Trophoblast cell (in vitro differentiated cells and primary cell): ENCODE results near the gene UNC45B.
A peak's percentile ranks its signal among the peaks of the same experiment; 100 is the strongest.
"Not testable (repeated sequence)": the region's sequence is repeated elsewhere in the genome, so short reads cannot be mapped to it uniquely, and the experiment has no call there.

ENCODE experiments used
- DNase-seq, 2 donors: peaks; one replicate each; pipeline ENCODE4 v3.0.0-alpha.2; 2016
- H2AFZ ChIP-seq: 2 replicates; pipeline ENCODE4 v1.6.1; 2013; ENCODE audit warnings: low read length, moderate library complexity, mild to moderate bottlenecking; ENCODE audit not compliant: insufficient read depth, poor library complexity
- H2AK5ac ChIP-seq: 2 replicates; pipeline ENCODE4 v1.6.1; 2013; ENCODE audit warnings: mild to moderate bottlenecking, low read length
- H2BK120ac ChIP-seq: 2 replicates; pipeline ENCODE4 v1.6.1; 2013; ENCODE audit warnings: low read length, mild to moderate bottlenecking, moderate library complexity; ENCODE audit not compliant: insufficient read depth, poor library complexity
- H2BK12ac ChIP-seq: 2 replicates; pipeline ENCODE4 v1.6.1; 2013; ENCODE audit warnings: mild to moderate bottlenecking, low read length, moderate library complexity
- H2BK5ac ChIP-seq: 2 replicates; pipeline ENCODE4 v1.6.1; 2013; ENCODE audit warnings: low read length, low read depth, moderate library complexity, mild to moderate bottlenecking; ENCODE audit not compliant: poor library complexity
- H3K14ac ChIP-seq: 2 replicates; pipeline ENCODE4 v1.6.1; 2013; ENCODE audit warnings: mild to moderate bottlenecking, low read length
- H3K18ac ChIP-seq: 2 replicates; pipeline ENCODE4 v1.6.1; 2013; ENCODE audit warnings: mild to moderate bottlenecking, low read length
- H3K23ac ChIP-seq: 2 replicates; pipeline ENCODE4 v1.6.1; 2013; ENCODE audit warnings: low read length
- H3K27ac ChIP-seq: 2 replicates; pipeline ENCODE4 v1.5.1; 2013; ENCODE audit warnings: low read depth, mild to moderate bottlenecking, inconsistent platforms, low read length, moderate library complexity
- H3K27me3 ChIP-seq: 2 replicates; pipeline ENCODE4 v1.6.1; 2013; ENCODE audit warnings: inconsistent platforms, mild to moderate bottlenecking, low read length, moderate library complexity; ENCODE audit not compliant: insufficient read depth
- H3K36me3 ChIP-seq, 2 experiments: 1 replicate in 1 of 2; 2 replicates in 1 of 2; pipeline ENCODE4 v1.6.1; 2013; ENCODE audit warnings: low read length in 2 of 2, mild to moderate bottlenecking in 2 of 2, moderate library complexity in 1 of 2; ENCODE audit not compliant: insufficient read depth in 2 of 2, control insufficient read depth in 1 of 2
- H3K4ac ChIP-seq: 2 replicates; pipeline ENCODE4 v1.6.1; 2013; ENCODE audit warnings: low read depth, mild to moderate bottlenecking, low read length, moderate library complexity
- H3K4me1 ChIP-seq, 2 experiments: 1 replicate in 1 of 2; 2 replicates in 1 of 2; pipeline ENCODE4 v1.6.1; 2013; ENCODE audit warnings: low read length in 2 of 2, mild to moderate bottlenecking in 2 of 2, moderate library complexity in 1 of 2; ENCODE audit not compliant: insufficient read depth in 2 of 2, control insufficient read depth in 1 of 2
- H3K4me2 ChIP-seq: 2 replicates; pipeline ENCODE4 v1.6.1; 2013; ENCODE audit warnings: inconsistent platforms, mild to moderate bottlenecking, low read length, moderate library complexity
- H3K4me3 ChIP-seq: 2 replicates; pipeline ENCODE4 v1.5.1; 2013; ENCODE audit warnings: mild to moderate bottlenecking, low read depth, low read length, inconsistent platforms
- H3K79me1 ChIP-seq: one replicate; pipeline ENCODE4 v1.6.1; 2013; ENCODE audit warnings: low read length
- H3K79me2 ChIP-seq: 2 replicates; pipeline ENCODE4 v1.6.1; 2013; ENCODE audit warnings: low read length, mild to moderate bottlenecking; ENCODE audit not compliant: control insufficient read depth, insufficient read depth, poor library complexity
- H3K9ac ChIP-seq: 2 replicates; pipeline ENCODE4 v1.6.1; 2013; ENCODE audit warnings: mild to moderate bottlenecking, low read length
- H3K9me3 ChIP-seq: 2 replicates; pipeline ENCODE4 v1.6.1; 2013; ENCODE audit warnings: low read depth, mild to moderate bottlenecking, control low read depth, inconsistent platforms, low read length; ENCODE audit not compliant: insufficient read depth
- H4K12ac ChIP-seq: 2 replicates; pipeline ENCODE4 v1.6.1; 2013; ENCODE audit warnings: low read depth, mild to moderate bottlenecking, low read length, moderate library complexity
- H4K8ac ChIP-seq: 2 replicates; pipeline ENCODE4 v1.6.1; 2013; ENCODE audit warnings: low read depth, mild to moderate bottlenecking, low read length, moderate library complexity
- H4K91ac ChIP-seq: one replicate; pipeline ENCODE4 v1.6.1; 2013; ENCODE audit warnings: low read depth, mild to moderate bottlenecking, low read length, moderate library complexity
- WGBS: extraction: QIAGEN DNeasy Blood & Tissue Kit; methylation state at CpG from one replicate; pipeline ENCODE4 v1.1.7; 2013; ENCODE audit warnings: missing lambda C conversion rate; ENCODE audit not compliant: insufficient read length, insufficient coverage; ENCODE audit errors: extremely low coverage; 5-methylcytosine and 5-hydroxymethylcytosine counted together

UNC45B gene

DNA sequence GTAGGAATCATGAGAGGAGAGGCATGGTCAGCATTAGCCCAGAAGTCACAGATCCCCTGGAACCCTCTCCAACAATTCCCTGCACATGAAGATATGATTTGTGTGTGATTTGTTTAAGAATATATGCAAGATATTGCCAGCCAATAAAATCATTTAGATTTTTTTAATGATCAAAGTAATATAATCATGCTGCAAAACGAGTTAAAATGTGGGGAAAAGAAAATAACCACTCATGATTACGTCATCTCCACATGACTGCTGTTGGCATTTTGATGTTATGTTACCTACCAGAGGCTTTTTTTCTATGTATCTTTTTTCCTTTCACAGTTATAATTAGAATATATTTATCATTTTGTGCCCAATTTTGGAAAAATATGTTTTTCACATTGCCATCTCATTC, 24.2 kb downstream of the UNC45B start:
- no peak overlapping the region for H2BK12ac ChIP-seq
- H3K14ac ChIP-seq, result no peak overlapping the region
- no peaks in the 10 kb centered on the region for H3K4me1 ChIP-seq
- H3K27me3 ChIP-seq, result no peaks in the 10 kb centered on the region
- H2BK5ac ChIP-seq, result no peak overlapping the region
- H3K4me2 ChIP-seq, result no peak overlapping the region
- H4K12ac ChIP-seq, result no peak overlapping the region
- no peak overlapping the region for H3K4ac ChIP-seq
- no CpG with 5 or more reads among the region's 2 CpGs for WGBS
- no peak overlapping the region for H2BK120ac ChIP-seq
- no peak overlapping the region for H3K18ac ChIP-seq
- no peak overlapping the region for H3K23ac ChIP-seq
- no peaks in the 10 kb centered on the region for H3K79me2 ChIP-seq
- no peak overlapping the region for H2AK5ac ChIP-seq
- H3K79me1 ChIP-seq, result no peaks in the 10 kb centered on the region
- DNase-seq, result peak in 1 of 2 donors; percentile 68
- H3K27ac ChIP-seq, result no peak overlapping the region
- peaks cover 2% of the 10 kb centered on the region for H3K9me3 ChIP-seq
- H3K4me3 ChIP-seq, result no peak overlapping the region
- no peak overlapping the region for H4K8ac ChIP-seq
- H3K36me3 ChIP-seq, result no peaks in the 10 kb centered on the region
- no peak overlapping the region for H4K91ac ChIP-seq
- no peak overlapping the region for H3K9ac ChIP-seq
- H2AFZ ChIP-seq, result no peak overlapping the region

DNA sequence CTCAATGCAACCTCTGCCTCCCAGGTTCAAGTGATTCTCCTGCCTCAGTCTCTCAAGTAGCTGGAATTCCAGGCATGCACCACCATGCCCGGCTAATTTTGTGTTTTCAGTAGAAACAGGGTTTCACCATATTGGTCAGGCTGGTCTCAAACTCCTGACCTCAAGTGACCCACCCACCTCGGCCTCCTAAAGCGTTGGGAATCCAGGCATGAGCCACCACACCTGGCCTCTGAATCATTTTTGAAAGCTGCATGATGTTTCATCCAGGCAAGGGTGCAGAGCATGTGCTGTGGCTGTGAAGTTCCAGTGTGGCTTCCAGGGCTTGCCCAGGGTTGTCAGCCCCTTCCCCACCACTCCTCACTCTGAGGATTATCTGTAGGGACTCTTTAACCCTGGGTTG, 24.7 kb downstream of the UNC45B start:
- not testable (repeated sequence) for H3K23ac ChIP-seq, H4K12ac ChIP-seq, H4K8ac ChIP-seq, H3K18ac ChIP-seq, H2BK5ac ChIP-seq, H2BK12ac ChIP-seq, H3K4me2 ChIP-seq, H3K14ac ChIP-seq, H3K79me2 ChIP-seq, H3K4ac ChIP-seq, H3K79me1 ChIP-seq, H3K27ac ChIP-seq, H3K27me3 ChIP-seq, H3K9me3 ChIP-seq, H4K91ac ChIP-seq, H2AFZ ChIP-seq, H2AK5ac ChIP-seq, H3K4me1 ChIP-seq, H3K36me3 ChIP-seq, H3K4me3 ChIP-seq, H2BK120ac ChIP-seq, H3K9ac ChIP-seq
- peak; percentile 80 to 85 for DNase-seq
- WGBS, result no CpG with 5 or more reads among the region's 3 CpGs

DNA sequence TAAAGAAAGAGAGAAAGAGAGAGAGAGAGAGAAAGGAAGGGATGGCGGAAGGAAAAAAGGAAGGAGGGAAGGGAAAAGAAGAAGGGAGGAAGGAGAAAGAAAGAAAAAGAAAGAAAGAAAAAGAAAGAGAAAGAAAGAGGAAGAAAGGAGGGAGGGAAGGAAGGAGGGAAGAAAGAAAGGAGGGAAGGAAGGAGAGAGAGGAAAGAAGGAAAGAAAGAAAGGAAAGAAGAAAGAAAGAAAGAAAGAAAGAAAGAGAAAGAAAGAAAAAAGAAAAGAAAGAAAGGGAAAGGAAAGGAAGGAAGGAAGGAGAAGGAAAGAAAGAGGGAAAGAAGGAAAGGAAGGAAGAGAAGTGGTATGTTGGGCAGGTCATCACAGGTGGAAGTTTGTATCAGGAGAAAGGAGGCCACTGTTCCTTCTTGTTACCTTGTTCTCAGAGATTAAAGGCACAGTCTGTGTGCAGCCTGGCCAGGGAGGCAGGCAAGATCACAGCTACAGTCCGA, 27.3 kb downstream of the UNC45B start:
- WGBS, result 100% methylated on average over 1 of the region's 2 CpGs
- Histone ChIP-seq H3K23ac (no peak overlapping the region), H3K4me1 (no peaks in the 10 kb centered on the region), H2AFZ (no peak overlapping the region), H3K27ac (no peak overlapping the region), H3K79me1 (no peaks in the 10 kb centered on the region), H4K12ac (no peak overlapping the region), H4K91ac (no peak overlapping the region), H3K9me3 (peaks cover 1% of the 10 kb centered on the region), H3K4ac (no peak overlapping the region), H2BK5ac (no peak overlapping the region), H2BK120ac (no peak overlapping the region), H3K4me2 (no peak overlapping the region), H2BK12ac (no peak overlapping the region), H3K79me2 (no peaks in the 10 kb centered on the region), H3K27me3 (no peaks in the 10 kb centered on the region), H3K9ac (no peak overlapping the region), H3K4me3 (no peak overlapping the region), H3K18ac (no peak overlapping the region), H4K8ac (no peak overlapping the region), H2AK5ac (no peak overlapping the region), H3K14ac (no peak overlapping the region), H3K36me3 (no peaks in the 10 kb centered on the region)
- DNase-seq, result no peak

- H2BK5ac ChIP-seq, result no peak overlapping the region
- H3K9ac ChIP-seq, result peak overlapping the region; percentile 13
- H3K4me2 ChIP-seq, result no peak overlapping the region
- no peak overlapping the region for H4K12ac ChIP-seq
- no peak overlapping the region for H2BK12ac ChIP-seq
- no peak overlapping the region for H3K4me3 ChIP-seq
- H3K14ac ChIP-seq, result no peak overlapping the region
- WGBS, result no CpG with 5 or more reads among the region's 9 CpGs
- H3K36me3 ChIP-seq, result no peaks in the 10 kb centered on the region
- no peak overlapping the region for H3K27ac ChIP-seq
- H3K79me1 ChIP-seq, result no peaks in the 10 kb centered on the region
- no peak overlapping the region for H3K4ac ChIP-seq
- no peaks in the 10 kb centered on the region for H3K27me3 ChIP-seq
- H2BK120ac ChIP-seq, result no peak overlapping the region
- no peaks in the 10 kb centered on the region for H3K9me3 ChIP-seq
- H3K23ac ChIP-seq, result no peak overlapping the region
- no peak overlapping the region for H2AFZ ChIP-seq
- no peaks in the 10 kb centered on the region for H3K79me2 ChIP-seq
- H4K8ac ChIP-seq, result no peak overlapping the region
- H2AK5ac ChIP-seq, result no peak overlapping the region
- H3K18ac ChIP-seq, result no peak overlapping the region
- DNase-seq, result peak; percentile 75 to 92
- no peaks in the 10 kb centered on the region for H3K4me1 ChIP-seq
- no peak overlapping the region for H4K91ac ChIP-seq
Measured at GRCh38 chr17:35175638-35176415, 28.2 kb downstream of the UNC45B start.
